C4-2B (cell line): Measurements from ENCODE around the gene IFITM1.

ENCODE experiments used
- CTCF ChIP-seq: fragments of 450-650 bp; conservative IDR thresholded peaks from 2 replicates; pipeline ENCODE4 v1.5.1; 2017; ENCODE audit warnings: mild to moderate bottlenecking
- ZFX ChIP-seq: fragments of 450-650 bp; IDR thresholded peaks from 2 replicates; pipeline ENCODE4 v1.6.1; 2017

- TF ChIP-seq CTCF (no peak), ZFX (no peak)
Measured at GRCh38 chr11:357582-357981, 43.7 kb downstream of the IFITM1 start.
